NCI-H187 (cell line): Measurements from ENCODE around the gene KRTAP10-3.
"Not testable (repeated sequence)": the region's sequence is repeated elsewhere in the genome, so short reads cannot be mapped to it uniquely, and the experiment has no call there.

Source experiments
- DNase-seq, 2 experiments: peaks; one replicate each; lab custom pipeline; 2025; lab: John Stamatoyannopoulos, UW

Gene KRTAP10-3

DNA sequence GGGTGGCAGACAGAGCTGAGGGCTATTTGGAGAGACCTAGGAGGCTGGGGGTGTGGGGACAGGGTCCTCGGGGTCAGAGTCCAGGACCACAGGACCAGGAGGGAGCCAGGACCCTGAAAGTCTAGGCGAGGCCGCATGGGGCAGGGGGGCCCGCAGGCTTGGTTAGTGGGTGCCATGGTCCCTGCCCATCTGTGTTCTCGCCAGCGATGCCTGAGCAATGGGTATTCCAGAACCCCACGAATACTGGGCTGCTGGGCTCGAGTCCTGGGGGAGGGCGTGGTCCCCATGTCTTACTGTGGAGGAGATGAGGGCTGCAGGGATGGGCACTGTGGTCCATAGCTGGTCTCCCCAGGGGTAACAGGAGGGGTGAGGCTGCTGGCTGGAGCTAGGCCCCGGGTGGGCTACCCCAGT lies 31.7 kb upstream of the KRTAP10-3 start:
- DNase-seq = no peak

DNA sequence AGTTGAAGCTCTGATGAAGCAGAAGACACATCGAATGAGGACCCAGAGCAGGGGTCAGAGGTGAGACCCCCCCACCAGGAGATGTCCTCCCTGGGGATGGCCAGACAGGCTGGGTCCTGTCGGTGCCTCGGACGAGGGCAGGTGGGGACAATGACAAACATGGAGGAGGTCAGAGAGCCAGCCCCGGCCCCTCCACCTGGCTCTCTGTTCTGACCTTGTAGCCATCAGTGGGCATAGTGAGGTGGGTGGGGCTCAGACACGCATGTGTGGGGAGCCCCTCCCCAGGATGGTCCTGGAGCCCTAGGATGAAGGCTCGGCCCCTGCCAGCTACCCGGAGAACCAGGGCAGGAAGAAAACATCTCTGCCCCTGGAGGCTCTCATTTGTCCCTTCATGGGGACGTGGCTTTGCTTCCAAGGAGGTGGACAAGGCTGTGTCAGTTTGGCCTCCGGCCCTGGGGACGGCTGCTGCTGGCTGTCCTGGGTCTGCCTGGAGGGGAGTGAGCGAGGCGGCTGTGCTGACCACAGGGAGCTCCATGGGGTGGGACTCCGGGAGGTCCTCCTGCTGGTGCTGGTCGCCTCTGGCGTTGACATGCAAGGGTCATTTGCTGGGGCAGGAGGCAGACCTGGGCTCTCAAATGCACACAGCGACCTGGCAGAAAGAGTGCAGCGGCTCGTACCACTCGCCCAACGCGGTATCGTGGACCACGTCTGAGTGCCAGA lies 31.2 kb upstream of the KRTAP10-3 start:
- DNase-seq = no peak

DNA sequence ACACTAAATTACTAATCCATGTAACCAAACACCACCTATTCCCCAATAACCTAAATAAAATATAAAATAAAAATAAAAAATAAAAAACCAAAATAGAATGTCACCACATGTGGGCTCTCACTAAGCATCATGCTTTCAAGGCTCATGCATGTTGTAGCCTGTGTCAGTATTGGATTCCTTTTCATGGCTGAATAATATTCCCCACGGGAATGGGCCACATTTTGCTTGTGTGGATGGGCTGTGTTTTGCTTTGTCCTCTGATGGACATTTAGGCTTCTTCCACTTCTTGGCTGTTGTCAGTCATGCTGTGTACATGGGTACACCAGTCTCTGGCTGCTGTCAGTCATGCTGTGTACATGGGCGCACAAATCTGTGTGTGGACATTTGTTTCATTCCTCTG lies 30.5 kb upstream of the KRTAP10-3 start:
- no peak for DNase-seq

DNA sequence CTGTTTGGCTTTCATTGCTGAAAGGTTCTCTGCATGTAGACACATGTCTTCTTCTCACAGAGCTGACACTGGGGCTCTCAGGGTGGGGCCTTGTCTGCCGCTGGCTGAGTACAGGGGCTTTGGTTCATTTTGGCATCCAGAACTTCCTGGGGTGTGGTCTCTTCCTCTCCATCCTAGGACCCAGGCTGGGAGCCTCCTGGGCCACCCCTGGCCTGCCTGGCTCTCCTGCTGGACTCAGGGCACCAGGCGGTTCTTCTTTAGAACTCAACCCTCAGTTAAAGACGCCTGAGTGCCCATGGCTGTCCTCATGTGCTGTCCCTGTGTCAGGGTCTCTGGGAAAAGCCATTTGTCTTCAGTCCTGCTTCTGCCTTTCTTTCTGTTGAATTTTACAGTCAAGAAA lies 27.3 kb upstream of the KRTAP10-3 start:
- DNase-seq = no peak

DNA sequence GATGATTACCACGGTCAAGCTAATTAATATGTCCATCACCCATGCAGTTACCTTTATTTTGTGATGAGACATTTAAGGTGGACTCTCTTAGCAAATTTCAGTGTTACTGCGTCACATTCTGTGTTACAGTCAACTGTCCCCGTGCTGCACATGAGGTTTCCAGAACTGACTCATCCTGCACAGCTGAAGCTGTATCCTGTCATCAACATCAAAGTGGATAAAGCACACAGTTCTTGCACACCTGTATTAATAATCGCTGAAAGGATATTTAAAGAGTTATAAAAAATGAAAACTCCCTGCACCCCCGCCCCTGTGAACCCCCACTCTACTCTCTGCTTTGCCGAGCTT lies 25.2 kb upstream of the KRTAP10-3 start:
- DNase-seq = no peak

DNA sequence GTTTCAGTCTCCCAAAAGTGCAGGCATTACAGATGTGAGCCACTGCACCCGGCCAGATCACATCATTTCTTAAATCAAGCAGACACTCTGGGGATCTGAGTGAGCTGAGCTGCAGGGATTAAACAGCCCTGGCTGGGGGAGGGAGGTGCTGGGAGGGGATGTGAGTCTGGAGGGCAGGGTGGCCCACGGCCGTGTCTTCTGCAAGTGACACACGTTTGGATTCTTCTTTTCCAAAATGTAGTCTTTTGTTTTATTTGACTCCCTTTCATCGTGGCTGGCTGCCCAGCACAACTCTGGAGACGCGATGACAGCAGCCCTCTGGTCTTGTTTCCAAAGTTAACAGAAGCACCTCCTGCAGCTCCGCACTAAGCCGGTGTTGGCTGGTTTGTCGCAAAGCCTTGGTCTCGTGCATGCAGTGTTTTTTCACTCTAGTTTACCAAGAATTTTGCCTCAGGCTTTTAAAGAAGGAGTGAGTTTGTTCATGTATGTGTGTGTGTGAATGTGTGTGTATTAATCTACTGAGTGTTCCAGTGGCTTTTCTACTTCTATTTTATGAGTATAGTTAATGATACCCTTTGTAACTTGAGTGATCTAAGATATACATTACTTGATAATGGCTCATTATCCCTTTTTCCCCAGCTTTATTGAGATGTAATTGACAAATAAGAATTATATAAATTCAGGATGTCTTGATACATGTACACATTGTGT lies 24.6 kb upstream of the KRTAP10-3 start:
- no peak for DNase-seq

DNA sequence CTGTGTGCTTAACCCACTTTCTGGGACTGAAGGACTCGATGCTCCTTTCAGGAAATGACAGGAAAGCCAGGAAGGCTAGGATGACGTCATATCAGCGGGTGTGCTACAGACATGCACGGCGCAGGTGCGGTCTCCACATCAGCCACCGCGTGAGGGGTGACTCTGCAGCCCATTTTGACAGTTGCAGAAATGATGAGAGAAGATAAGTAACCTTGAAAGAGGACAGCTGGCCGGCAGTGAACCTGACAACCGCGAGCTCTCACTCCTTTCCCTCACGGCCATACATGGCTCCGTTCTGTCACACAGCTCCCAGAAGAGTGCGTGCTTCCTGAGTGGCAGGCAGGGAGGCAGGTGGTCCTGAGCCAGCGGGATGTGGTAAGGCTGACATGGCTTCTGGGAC lies 23.5 kb upstream of the KRTAP10-3 start:
- no peak for DNase-seq

DNA sequence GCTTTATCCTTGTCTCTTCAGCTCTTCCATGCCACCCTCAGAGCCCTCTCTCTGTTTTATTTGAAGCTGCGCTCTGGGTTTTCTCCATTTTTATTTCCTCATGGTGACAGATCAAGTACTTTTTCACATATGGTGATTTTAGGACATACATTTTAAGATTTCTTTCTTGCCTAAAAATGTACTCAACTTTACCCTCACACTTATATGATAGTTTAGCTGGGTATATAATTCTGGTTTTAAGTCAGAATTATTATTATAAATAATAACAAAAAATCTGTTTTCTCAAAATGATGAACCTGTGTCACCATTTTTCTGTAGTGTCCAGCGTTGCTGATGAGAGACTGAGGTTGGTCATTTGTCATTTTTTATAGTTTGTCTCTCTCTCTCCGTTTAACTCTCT lies 22.6 kb upstream of the KRTAP10-3 start:
- DNase-seq = no peak

DNA sequence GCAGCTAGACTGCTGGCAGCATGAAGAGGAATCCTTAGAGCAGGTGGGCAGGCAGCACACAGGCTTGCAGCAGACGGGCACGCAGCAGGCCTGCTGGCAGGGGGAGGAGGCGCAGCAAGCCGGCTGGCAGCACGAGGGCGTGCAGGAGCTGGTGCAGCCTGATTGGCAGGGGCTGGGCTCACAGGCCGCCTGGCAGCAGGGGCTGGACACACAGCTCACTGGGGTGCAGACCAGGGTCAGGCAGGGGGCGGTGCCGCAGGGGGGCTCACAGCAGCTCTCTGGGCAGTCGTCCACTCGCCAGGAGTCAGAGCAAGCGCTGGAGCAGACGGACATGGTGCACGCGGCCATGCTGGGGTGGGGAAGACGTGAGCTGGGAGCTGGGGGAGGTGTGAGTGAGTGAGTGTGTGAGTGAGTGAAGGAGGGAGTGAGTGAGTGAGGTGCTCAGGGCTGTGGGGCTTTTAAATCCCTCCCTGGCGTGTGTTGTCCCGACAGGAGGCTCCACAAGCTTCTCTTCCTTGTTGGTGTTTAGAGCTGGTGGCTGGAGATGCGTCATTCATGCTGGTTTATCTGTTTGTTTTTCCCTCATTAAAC lies 21.7 kb upstream of the KRTAP10-3 start, which contains the start of gene KRTAP10-5:
Gene KRTAP10-5, minus strand, starts transcription at position 374 of the 591 bp plus-strand sequence. Its CDS starts 26 bp downstream, at position 348.
- not testable (repeated sequence) for DNase-seq

DNA sequence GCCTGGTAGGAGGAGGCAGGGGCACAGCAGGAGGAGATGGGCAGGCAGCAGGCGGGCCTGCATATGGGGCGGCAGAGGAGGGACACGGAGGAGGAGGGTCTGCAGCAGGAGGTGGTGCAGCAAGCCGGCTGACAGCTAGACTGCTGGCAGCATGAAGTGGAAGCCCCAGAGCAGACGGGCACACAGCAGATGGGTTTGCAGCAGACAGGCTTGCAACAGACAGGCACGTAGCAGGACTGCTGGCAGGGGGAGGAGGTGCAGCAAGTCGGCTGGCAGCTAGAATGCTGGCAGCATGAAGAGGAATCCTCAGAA lies 21.2 kb upstream of the KRTAP10-3 start:
- no peak for DNase-seq

DNA sequence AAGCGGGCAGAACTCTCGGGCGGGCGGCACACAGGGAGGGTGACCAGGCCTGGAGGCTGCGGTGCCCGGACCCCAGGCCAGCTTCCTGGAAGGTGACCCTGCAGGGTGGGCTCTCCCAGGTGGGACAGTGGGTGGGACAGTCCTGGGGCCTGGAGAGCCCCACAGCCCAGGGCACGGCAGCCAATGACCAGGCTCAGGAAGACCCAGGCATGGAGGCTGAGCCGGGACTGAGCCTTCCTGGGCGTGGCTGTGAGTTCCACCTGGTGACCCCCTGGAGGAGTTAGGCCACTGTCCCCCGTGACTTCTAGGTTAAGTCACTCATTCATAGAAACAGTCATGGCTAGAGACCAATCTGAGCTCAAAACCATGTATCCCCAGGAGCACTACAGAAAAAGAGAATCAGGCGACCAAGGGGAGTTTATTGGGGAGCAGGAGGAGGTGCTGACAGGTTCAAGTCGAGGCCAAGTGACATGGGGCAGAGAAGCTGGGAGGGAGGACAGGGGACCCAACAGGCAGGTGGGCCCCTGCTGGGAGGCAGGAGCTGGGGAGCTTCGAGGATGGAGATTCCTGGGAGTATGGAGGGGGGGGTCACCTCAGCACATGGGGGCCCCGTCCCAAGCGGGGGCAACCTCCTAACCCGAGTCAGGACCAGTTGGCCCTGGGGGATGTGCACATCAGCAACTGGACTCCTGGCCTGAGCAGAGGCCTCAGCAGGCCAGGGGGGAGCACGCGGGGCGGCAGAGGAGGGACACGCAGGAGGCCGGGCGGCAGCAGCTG lies 20.6 kb upstream of the KRTAP10-3 start:
- no peak for DNase-seq

DNA sequence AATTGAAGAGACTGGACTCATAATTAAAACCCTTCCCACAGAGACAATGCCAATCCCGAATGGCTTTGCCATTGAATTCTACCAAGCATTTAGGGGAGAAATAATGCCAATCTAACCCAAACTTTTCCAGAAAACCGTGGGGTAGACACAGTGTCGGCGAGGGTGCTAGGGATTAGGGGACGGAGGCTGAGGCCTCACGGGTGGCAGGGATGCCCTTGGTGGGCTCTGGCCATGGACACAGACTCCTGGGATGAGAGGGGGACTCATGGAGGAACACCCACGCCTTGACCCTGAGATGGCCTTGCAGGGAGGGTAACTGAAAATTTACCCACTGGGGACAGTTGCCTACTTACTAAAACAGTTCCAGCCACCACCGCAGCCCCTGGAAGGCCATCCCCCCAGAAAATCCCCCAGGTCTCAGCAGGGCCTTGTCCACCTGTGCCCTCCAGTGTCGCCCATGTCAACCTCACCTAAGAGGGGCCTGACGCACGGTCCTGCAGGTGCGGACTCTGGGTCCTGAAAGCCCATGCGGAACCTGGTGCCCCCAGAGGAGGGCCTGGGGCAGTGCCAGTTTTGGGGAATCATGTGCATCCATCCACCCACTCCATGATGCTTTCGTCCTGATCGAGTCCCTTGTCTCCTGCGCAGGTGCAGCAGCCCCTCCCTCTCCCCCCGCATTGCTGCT lies 19.9 kb upstream of the KRTAP10-3 start:
- no peak for DNase-seq

DNA sequence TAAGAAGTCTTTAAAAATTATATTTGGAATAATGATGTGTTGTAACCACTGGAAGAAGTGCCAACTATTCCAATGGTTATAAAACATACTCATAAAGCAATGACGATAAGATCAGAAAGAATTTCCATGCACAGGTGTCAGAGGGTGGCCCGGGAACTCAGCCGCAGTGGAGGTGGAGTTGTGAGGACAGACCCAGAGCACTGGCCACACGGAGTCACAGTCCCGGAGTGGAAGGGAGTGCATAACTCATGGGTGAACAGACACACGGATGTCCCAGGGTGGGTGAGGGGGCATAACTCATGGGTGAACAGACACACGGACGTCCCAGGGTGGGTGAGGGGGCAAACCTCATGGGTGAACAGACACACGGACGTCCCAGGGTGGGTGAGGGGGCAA lies 17.4 kb upstream of the KRTAP10-3 start:
- DNase-seq = no peak

DNA sequence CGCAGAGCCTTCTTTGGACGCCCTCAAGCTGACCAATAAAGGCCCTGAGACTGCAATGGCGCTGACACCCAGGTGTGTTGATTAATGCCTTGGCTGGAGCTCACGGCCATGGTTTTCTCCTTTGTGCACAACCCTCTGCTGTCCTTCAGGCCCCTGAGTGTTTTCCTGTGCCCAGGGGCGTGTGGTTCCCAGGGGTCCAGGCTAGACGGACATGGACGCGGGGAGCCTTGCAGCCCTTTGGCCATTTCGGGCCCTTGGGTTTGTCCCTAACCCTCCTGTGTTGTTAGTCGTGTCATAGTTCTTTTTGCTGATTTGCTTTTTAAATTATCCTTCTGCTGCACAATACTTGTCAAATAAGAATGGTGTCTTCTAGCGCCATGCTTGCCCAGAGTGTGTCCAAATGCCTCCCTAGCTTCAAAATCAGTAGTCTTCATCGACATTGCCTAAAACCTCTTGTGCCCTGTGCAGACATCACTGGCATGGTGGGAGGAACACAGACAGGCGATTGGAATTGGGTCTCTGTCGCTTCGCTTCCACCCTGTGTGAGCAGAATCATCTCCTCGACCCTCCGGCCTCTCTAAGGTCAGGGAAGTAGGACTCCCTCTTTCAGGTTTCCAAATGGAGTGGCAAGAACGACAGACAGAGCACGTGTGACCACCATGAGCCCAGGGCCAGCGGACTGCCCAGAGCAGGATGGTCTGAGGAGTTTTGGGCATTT lies 16.9 kb upstream of the KRTAP10-3 start:
- DNase-seq = no peak

DNA sequence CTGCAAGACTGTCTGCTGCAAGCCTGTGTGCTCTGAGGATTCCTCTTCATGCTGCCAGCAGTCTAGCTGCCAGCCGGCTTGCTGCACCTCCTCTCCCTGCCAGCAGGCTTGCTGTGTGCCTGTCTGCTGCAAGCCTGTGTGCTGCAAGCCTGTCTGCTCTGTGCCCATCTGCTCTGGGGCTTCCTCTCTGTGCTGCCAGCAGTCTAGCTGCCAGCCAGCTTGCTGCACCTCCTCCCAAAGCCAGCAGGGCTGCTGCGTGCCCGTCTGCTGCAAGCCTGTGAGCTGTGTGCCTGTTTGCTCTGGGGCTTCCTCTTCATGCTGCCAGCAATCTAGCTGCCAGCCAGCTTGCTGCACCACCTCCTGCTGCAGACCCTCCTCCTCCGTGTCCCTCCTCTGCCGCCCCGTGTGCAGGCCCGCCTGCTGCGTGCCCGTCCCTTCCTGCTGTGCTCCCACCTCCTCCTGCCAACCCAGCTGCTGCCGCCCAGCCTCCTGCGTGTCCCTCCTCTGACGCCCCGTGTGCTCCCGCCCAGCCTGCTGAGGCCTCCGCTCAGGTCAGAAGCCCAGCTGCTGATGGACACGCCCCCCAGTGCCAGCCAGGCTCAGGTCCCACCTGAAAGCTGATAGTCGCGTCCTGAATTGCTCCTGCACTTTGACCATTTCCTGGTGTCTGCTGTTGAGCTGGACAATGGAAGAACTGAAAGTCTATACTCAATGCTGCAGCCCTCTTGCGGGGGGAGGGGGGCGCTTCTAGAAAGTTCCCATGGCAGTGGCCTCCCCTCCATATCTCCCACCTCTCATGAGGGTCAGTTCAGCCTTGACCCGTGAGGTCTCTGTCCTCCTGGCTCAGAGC lies 16.1 kb upstream of the KRTAP10-3 start:
- DNase-seq = no peak

DNA sequence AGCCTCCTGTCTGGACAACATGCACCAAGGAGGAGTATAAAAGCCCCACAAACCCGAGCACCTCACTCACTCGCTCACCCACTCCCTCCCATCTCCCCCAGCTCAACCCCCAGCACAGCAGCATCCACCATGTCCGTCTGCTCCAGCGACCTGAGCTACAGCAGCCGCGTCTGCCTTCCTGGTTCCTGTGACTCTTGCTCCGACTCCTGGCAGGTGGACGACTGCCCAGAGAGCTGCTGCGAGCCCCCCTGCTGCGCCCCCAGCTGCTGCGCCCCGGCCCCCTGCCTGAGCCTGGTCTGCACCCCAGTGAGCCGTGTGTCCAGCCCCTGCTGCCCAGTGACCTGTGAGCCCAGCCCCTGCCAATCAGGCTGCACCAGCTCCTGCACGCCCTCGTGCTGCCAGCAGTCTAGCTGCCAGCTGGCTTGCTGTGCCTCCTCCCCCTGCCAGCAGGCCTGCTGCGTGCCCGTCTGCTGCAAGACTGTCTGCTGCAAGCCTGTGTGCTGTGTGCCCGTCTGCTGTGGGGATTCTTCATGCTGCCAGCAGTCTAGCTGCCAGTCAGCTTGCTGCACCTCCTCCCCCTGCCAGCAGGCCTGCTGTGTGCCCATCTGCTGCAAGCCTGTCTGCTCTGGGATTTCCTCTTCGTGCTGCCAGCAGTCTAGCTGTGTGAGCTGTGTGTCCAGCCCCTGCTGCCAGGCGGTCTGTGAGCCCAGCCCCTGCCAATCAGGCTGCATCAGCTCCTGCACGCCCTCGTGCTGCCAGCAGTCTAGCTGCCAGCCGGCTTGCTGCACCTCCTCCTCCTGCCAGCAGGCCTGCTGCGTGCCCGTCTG lies 15.2 kb upstream of the KRTAP10-3 start, which contains the start of gene KRTAP10-4:
Gene KRTAP10-4, plus strand, starts transcription at position 100 of the 827 bp plus-strand sequence. Its CDS starts 30 bp downstream, at position 130.
- not testable (repeated sequence) for DNase-seq

DNA sequence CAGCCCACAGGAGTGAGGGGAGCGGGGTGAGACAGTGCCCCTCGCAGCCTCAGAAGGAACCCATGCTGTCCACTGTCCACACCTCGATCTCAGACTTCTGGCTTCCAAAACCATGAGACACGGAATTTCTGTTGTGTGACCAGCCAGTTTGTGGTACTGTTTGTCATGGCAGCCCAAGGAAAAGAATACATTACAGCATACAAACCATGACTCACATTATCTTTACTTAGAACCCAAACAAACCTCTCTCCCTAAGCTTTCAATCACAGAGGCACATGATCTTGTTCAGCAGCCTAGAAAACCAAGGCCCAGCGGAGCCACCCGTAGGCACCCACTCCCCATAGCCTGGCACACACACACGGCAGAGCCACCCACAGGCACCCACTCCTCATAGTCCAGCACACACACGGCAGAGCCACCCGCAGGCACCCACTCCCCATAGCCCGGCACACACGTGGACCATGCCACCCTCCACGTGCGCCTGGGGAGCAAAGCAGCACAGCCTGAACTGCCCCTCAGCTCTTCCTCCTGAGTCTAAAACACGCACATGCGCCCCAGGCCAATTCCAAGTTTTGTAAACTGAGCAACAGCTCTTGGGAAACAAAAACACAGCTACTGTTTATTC lies 14.5 kb upstream of the KRTAP10-3 start:
- no peak for DNase-seq

DNA sequence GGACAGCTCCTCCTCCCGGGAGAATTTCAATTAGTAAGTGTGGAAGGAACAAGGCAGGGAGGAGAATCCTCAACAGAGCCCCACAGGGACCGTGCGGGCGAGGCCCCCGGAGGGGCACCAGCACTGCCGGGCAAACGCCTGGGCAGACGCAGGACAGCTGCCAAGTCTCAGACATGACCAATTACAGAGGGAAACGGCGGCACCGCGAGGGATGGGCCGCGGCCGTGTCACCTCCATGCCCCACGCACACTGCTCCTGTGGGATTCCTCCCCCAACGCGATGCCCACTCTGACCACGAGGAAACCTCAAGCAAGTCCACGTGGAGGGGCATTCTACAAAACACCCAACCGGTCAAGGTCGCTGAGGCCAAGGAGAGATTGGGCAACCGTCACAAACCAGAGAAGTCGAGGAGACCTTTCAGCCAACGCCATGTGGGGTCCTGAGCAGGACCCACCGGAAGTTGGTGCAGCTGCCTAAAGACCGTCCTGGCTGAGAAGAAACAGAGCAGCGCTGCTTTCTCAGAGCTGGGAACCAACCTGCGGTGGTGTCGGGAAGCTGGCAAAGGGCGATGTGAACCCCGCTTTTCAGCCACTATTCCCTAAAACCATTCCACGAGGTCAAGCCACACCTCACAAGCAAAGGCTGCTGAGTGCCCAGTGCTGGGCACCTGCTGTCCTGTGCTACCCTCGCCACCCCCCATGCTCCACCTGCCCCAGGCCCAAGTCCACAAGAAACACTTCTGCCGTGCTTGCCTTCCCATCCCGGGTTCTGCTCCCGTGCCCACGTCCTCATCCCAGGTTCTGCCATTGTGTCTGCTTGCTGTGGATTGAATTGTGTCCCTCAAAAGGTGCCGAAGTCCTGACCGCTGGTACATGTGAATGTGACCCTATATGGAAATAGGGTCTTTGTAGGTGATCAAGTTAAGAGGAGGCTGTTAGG lies 13.5 kb upstream of the KRTAP10-3 start:
- DNase-seq = no peak
